ENCODE results near the gene DPH7. TPM values are rescaled to one million over a fixed set of nuclear protein-coding genes. Genes with fewer than 3 reads are reported as not detected.

The DPH7 gene
- total and polyA plus RNA-seq, 2 of the 8 experiments (the other 6 are each of a cell fraction or from before 2014, with no cell fraction given): 44.6 to 45.5 TPM

GRCh38 chr9:137552022-137552768, 26.5 kb downstream of the DPH7 start (continued):
- TF ChIP-seq GABPA (IDR thresholded peaks at IDR 0.05; ENCODE audit: borderline replicate concordance, insufficient read depth, low read length): no peak
- peak; percentile 82 for TF ChIP-seq KDM4A (IDR thresholded peaks at IDR 0.05; ENCODE audit: low read depth, low read length, severe bottlenecking)
- TF ChIP-seq SIN3A (conservative IDR thresholded peaks at IDR 0.05 in 1 of 2, IDR thresholded peaks at IDR 0.05 in 1 of 2; ENCODE audit: low read depth in 1 of 2, low read length in 2 of 2): 0 out of 4 replicates have a peak, but pooled peaks of 1 of the 2 experiments have one; percentile 62
- TF ChIP-seq SP1 (IDR thresholded peaks at IDR 0.05; ENCODE audit: low read depth, low read length): 0 out of 2 replicates have a peak, but pooled peaks have one; percentile 11
